GM18502 (cell line): ENCODE measurements around the gene SLC25A27.
"Not testable (repeated sequence)": the region's sequence is repeated elsewhere in the genome, so short reads cannot be mapped to it uniquely, and the experiment has no call there.

Source experiments
- ATAC-seq: cut with Tn5 transposase; IDR thresholded peaks from one replicate; pipeline ENCODE4 v1.9.1; 2021; ENCODE audit warnings: mild to moderate bottlenecking; ENCODE audit not compliant: unreplicated experiment, poor library complexity

Gene SLC25A27, protein sequence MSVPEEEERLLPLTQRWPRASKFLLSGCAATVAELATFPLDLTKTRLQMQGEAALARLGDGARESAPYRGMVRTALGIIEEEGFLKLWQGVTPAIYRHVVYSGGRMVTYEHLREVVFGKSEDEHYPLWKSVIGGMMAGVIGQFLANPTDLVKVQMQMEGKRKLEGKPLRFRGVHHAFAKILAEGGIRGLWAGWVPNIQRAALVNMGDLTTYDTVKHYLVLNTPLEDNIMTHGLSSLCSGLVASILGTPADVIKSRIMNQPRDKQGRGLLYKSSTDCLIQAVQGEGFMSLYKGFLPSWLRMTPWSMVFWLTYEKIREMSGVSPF

GRCh38 chr6:46652603-46653438 is at the start of gene SLC25A27, which contains the start of gene CYP39A1:
Gene SLC25A27 (plus strand): TSS chr6:46652975. CDS start chr6:46653193, 218 bp downstream.
Gene CYP39A1 (minus strand): TSS chr6:46652818. CDS start chr6:46652582, 236 bp downstream.
- peak; percentile 100 for ATAC-seq

- peak; percentile 65 for ATAC-seq
These were observed 47.5 kb upstream of the SLC25A27 start for GRCh38 chr6:46605091-46605797.

GRCh38 chr6:46606338-46606737 is 46.4 kb upstream of the SLC25A27 start:
- no peak for ATAC-seq

- no peak for ATAC-seq
These were observed 41.8 kb upstream of the SLC25A27 start for GRCh38 chr6:46610862-46611553.

DNA sequence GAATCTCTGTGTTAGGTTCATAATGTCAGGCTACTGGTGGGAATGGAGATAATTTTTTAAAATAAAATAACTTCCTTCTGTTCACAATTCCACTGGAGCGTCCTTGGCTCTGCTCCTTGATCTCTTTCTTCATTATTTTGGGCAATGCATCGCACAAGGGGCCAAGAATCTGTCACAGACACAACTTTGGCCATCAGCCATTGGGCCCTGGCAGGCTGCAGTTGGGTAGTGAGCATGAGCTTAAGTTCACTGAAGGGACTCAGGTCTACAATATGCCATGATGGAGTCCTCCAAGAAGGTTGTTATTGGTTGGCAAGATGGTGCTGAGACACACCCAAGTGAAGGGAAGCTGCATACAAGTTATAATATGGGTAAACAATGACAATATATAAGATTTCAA is 40.1 kb upstream of the SLC25A27 start:
- ATAC-seq, result no peak

GRCh38 chr6:46618726-46619125 is 34.0 kb upstream of the SLC25A27 start:
- ATAC-seq, result no peak

- peak; percentile 79 for ATAC-seq
These were observed 26.4 kb upstream of the SLC25A27 start for GRCh38 chr6:46626228-46626909.

DNA sequence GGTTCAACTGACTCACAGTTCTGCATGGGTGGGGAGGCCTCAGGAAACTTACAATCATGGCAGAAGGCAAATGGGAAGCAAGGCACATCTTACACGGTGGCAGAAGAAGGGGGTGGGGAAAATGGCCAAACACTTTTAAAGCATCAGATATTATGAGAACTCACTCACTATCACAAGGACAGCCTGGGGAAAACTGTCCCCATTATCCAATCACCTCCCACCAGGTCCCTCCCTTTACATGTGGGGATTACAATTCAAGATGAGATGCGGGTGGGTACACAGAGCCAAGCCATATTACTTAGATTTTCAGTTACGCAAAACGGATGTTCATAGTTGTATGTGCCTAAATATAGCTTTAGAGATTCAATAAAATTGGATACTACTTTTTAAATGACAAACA is 25.8 kb upstream of the SLC25A27 start:
- no peak for ATAC-seq

GRCh38 chr6:46628498-46628897 is 24.3 kb upstream of the SLC25A27 start:
- ATAC-seq, result no peak

DNA sequence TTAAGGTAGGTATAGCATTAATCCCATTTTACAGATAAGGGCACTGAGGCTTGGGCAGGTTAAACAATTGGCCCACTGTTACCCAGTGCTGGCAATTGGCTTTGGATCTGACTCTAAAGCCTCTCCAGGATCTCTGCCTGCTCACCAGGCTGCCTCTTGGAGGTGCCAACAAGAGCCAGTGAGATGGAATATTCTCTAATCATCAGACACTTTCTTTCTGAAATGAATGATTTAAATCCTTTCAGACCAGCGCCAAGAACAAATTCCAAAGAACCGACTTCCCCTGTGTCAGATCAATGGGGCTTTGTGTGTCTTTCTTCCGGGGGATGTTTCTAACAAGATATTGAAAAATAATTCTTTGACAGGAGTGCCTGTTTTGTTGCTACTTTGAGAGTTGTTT is 23.8 kb upstream of the SLC25A27 start:
- no peak for ATAC-seq

- ATAC-seq, result no peak
These were observed 23.1 kb upstream of the SLC25A27 start for GRCh38 chr6:46629691-46630090.

GRCh38 chr6:46632053-46632452 is 20.7 kb upstream of the SLC25A27 start:
- ATAC-seq, result no peak

- ATAC-seq, result no peak
These were observed 17.3 kb upstream of the SLC25A27 start for GRCh38 chr6:46635462-46635861.

DNA sequence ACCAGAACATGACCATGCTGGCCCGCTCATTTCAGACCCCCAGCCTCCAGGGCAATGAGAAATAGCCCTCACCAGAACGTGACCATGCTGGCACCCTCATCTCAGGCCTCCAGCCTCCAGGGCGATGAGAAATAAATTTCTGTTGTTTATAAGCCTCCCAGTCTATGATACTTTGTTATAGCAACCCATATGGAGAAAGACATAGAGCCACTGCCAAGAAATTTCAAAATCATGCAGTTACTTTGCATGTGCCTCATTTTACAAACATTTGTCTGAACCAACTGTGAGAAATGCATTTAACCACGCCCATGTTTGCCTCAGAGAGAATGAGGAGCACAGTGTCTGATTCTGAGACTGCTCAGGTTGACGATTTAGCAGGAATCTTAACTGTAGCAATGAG is 15.6 kb upstream of the SLC25A27 start:
- no peak for ATAC-seq

- ATAC-seq, result no peak
These were observed 14.8 kb upstream of the SLC25A27 start for GRCh38 chr6:46637933-46638332.

- no peak for ATAC-seq
These were observed 14.1 kb upstream of the SLC25A27 start for GRCh38 chr6:46638650-46639049.

DNA sequence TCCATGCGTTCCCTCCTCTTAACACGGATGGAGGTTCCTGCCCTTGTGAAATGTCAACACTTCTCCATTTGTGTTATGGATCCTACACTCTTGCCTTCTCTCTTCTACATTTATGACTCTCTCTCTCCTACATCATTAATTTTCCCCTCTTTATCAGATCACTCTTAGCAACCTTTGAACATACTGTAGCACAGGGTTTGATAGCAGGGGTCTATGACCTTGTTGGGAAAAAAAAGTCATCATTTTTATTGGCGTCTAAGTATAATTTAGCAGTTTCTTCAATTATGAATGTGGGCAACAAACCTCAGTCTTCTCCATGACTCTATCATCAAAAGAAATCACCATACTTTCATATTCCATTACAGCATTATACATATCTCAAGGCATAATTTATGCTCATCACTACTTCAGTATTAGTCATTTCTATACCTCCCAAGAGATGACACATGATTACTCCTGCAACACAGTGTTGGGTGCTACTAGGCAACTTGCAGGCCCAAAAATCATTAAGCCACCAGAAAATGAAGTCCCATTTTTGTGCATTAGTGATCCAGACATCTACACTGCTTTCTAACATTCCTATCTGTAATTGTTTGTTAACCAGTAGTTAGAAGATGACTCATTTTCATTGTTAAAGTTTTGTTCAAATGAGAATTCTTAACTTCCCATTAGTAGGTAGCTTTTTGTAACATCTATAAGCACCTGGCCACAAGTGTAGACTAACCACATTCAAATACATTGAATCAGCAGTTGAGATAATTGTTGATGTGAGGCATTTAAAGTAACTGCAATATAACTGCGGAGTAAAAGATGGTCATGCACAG is 9.6 kb upstream of the SLC25A27 start:
- no peak for ATAC-seq

- ATAC-seq, result no peak
These were observed 7.5 kb upstream of the SLC25A27 start for GRCh38 chr6:46645265-46645664.

DNA sequence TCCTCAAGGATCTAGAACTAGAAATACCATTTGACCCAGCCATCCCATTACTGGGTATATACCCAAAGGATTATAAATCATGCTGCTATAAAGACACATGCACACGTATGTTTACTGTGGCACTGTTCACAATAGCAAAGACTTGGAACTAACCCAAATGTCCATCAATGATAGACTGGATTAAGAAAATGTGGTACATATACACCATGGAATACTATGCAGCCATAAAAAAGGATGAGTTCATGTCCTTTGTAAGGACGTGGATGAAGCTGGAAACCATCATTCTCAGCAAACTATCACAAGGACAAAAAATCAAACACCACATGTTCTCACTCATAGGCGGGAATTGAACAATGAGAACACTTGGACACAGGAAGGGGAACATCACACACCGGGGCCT is 4.7 kb upstream of the SLC25A27 start:
- ATAC-seq, result not testable (repeated sequence)
